DOHH2 (cell line): ENCODE measurements around the gene NHSL2.

Source experiments
- EZH2phosphoT487 ChIP-seq: fragments of 200-600 bp; sonication (generic); IDR thresholded peaks from 2 replicates; pipeline ENCODE4 v1.6.1; 2017; ENCODE audit warnings: borderline replicate concordance, mild to moderate bottlenecking, antibody characterized with exemption, low read length, moderate library complexity, mixed read lengths
- TF ChIP-seq, protein P1 (sequence below): fragments of 200-600 bp; sonication (generic); IDR thresholded peaks from one replicate; pipeline ENCODE4 v1.5.1; 2014; ENCODE audit warnings: antibody characterized with exemption, mild to moderate bottlenecking, low read depth, low read length; ENCODE audit not compliant: poor library complexity, severe bottlenecking

DNA sequence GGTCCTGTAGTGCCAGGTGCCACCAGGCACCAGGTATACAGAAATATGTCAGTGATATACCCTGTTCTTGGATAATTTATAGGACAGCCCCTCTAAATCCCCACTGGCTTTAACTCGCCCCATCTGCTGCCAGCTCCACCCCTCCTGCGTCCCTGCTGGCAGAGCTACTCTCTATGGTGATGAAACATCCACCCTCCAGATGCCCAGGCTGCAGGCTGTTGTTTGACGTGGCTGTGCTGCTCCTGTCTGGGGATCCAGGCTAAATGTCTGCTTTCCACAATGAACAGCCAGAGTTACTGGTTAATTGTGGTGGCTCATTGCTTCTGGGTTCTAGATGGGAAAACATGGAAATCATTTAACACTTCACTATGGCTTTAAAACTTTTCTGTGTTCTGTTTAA, 12.9 kb downstream of the NHSL2 start:
- TF ChIP-seq, protein P1, sequence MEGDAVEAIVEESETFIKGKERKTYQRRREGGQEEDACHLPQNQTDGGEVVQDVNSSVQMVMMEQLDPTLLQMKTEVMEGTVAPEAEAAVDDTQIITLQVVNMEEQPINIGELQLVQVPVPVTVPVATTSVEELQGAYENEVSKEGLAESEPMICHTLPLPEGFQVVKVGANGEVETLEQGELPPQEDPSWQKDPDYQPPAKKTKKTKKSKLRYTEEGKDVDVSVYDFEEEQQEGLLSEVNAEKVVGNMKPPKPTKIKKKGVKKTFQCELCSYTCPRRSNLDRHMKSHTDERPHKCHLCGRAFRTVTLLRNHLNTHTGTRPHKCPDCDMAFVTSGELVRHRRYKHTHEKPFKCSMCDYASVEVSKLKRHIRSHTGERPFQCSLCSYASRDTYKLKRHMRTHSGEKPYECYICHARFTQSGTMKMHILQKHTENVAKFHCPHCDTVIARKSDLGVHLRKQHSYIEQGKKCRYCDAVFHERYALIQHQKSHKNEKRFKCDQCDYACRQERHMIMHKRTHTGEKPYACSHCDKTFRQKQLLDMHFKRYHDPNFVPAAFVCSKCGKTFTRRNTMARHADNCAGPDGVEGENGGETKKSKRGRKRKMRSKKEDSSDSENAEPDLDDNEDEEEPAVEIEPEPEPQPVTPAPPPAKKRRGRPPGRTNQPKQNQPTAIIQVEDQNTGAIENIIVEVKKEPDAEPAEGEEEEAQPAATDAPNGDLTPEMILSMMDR: no peak
- TF ChIP-seq EZH2phosphoT487: no peak
